WTC11 (cell line): Measurements from ENCODE around the gene ZFHX3. TPM values are rescaled to one million over a fixed set of nuclear protein-coding genes. Genes with fewer than 3 reads are reported as not detected.

Experiments used
- ATAC-seq: fragments of 200-7000 bp; cut with Tn5 transposase; 2 replicates; pipeline ENCODE4 v1.10.0; 2021; ENCODE audit warnings: mild to moderate bottlenecking, moderate library complexity
- CTCF ChIA-PET: fragments of 300-600 bp; sonication (Branson Sonifier 250); formaldehyde crosslinking; loops from one replicate; lab custom pipeline; 2021; ENCODE audit warnings: antibody characterized with exemption; lab: Charles Lee
- POLR2A ChIA-PET: fragments of 350-600 bp; sonication (Branson Sonifier 250); formaldehyde crosslinking; loops from one replicate; lab custom pipeline; 2021; ENCODE audit warnings: antibody characterized with exemption; lab: Charles Lee
- DNase-seq: peaks from one replicate; pipeline ENCODE4 v3.0.0; 2021; ENCODE audit warnings: low spot score
- H3K27ac Mint-ChIP-seq: 2 replicates; pipeline ENCODE4 v1.8.0; 2021; ENCODE audit warnings: mixed read lengths
- H3K27me3 Mint-ChIP-seq: 2 replicates; pipeline ENCODE4 v1.8.0; 2021; ENCODE audit warnings: low read depth, mild to moderate bottlenecking, moderate library complexity, mixed read lengths
- H3K36me3 Mint-ChIP-seq: 2 replicates; pipeline ENCODE4 v1.8.0; 2021; ENCODE audit warnings: mixed read lengths
- H3K4me1 Mint-ChIP-seq: 2 replicates; pipeline ENCODE4 v1.8.0; 2022; ENCODE audit warnings: mixed read lengths
- H3K4me3 Mint-ChIP-seq: 2 replicates; pipeline ENCODE4 v1.8.0; 2021; ENCODE audit warnings: mild to moderate bottlenecking, moderate library complexity, mixed read lengths
- H3K9me3 Mint-ChIP-seq: 2 replicates; pipeline ENCODE4 v1.8.0; 2021; ENCODE audit warnings: mixed read lengths
- ATF6 ChIP-seq: sonication (generic); formaldehyde crosslinking; IDR thresholded peaks from 2 replicates; pipeline ENCODE4 v1.8.1; 2023; ENCODE audit warnings: mild to moderate bottlenecking, missing genetic modification reagents
- CDX4 ChIP-seq: fragments of 250-450 bp; sonication (Bioruptor Pico); IDR thresholded peaks from 2 replicates; pipeline ENCODE4 v1.9.0; 2021; ENCODE audit warnings: moderate library complexity, mild to moderate bottlenecking, inconsistent platforms, borderline replicate concordance
- FOXK1 ChIP-seq: sonication (generic); formaldehyde crosslinking; IDR thresholded peaks from 2 replicates; pipeline ENCODE4 v1.8.0; 2022; ENCODE audit warnings: mild to moderate bottlenecking, moderate library complexity, missing genetic modification reagents
- FOXP4 ChIP-seq: sonication (generic); formaldehyde crosslinking; IDR thresholded peaks from 2 replicates; pipeline ENCODE4 v1.8.0; 2022; ENCODE audit warnings: mild to moderate bottlenecking, missing genetic modification reagents
- GABPB1 ChIP-seq: sonication (generic); formaldehyde crosslinking; IDR thresholded peaks from 2 replicates; pipeline ENCODE4 v1.8.1; 2023; ENCODE audit warnings: mild to moderate bottlenecking, missing genetic modification reagents
- MLX ChIP-seq: sonication (generic); formaldehyde crosslinking; IDR thresholded peaks from 2 replicates; pipeline ENCODE4 v1.8.1; 2023; ENCODE audit warnings: mild to moderate bottlenecking, missing genetic modification reagents, moderate library complexity
- MYBL2 ChIP-seq: sonication (generic); formaldehyde crosslinking; IDR thresholded peaks from 2 replicates; pipeline ENCODE4 v1.8.1; 2023; ENCODE audit warnings: mild to moderate bottlenecking, moderate library complexity, missing genetic modification reagents
- RORB ChIP-seq: fragments of 250-450 bp; sonication (Bioruptor Pico); IDR thresholded peaks from 2 replicates; pipeline ENCODE4 v1.9.0; 2021; ENCODE audit warnings: mild to moderate bottlenecking
- SP1 ChIP-seq: sonication (generic); formaldehyde crosslinking; conservative IDR thresholded peaks from 2 replicates; pipeline ENCODE4 v1.8.1; 2022; ENCODE audit warnings: missing genetic modification reagents
- STAT6 ChIP-seq: sonication (generic); formaldehyde crosslinking; conservative IDR thresholded peaks from 2 replicates; pipeline ENCODE4 v1.8.1; 2023; ENCODE audit warnings: mild to moderate bottlenecking, low read depth, missing genetic modification reagents, moderate library complexity
- TEAD1 ChIP-seq: sonication (generic); formaldehyde crosslinking; IDR thresholded peaks from 2 replicates; pipeline ENCODE4 v1.8.0; 2022; ENCODE audit warnings: mild to moderate bottlenecking, missing genetic modification reagents
- ZNF121 ChIP-seq: sonication (generic); formaldehyde crosslinking; IDR thresholded peaks from 2 replicates; pipeline ENCODE4 v1.8.0; 2023; ENCODE audit warnings: missing genetic modification reagents
- ZNF263 ChIP-seq: sonication (generic); formaldehyde crosslinking; IDR thresholded peaks from 2 replicates; pipeline ENCODE4 v1.8.1; 2022; ENCODE audit warnings: low read depth, mild to moderate bottlenecking, moderate library complexity, missing genetic modification reagents
- ZNF396 ChIP-seq: fragments of 250-450 bp; sonication (Bioruptor Pico); IDR thresholded peaks from 2 replicates; pipeline ENCODE4 v1.8.0; 2021; ENCODE audit warnings: mild to moderate bottlenecking, moderate library complexity, borderline replicate concordance
- ZNF423 ChIP-seq: fragments of 250-450 bp; sonication (Bioruptor Pico); IDR thresholded peaks from 2 replicates; pipeline ENCODE4 v2.1.2; 2022; ENCODE audit warnings: mild to moderate bottlenecking, moderate library complexity
- ZNF532 ChIP-seq: fragments of 250-450 bp; sonication (Bioruptor Pico); IDR thresholded peaks from 2 replicates; pipeline ENCODE4 v1.9.0; 2021; ENCODE audit warnings: mild to moderate bottlenecking, borderline replicate concordance
- total RNA-seq: library from RNA; stranded (reverse); gene quantifications from 3 replicates; pipeline ENCODE4 v1.2.3, GENCODE V29; 2021

Gene ZFHX3
- total RNA-seq, 1 experiment from 2014 or later: 5.7 TPM

- Mint-ChIP-seq H3K4me1 (peaks cover 91% of the 10 kb centered on the region), H3K9me3 (peaks cover 8% of the 10 kb centered on the region; the same call in 1 of the 2 replicates), H3K36me3 (peaks cover 4% of the 10 kb centered on the region), H3K27me3 (peaks cover 100% of the 10 kb centered on the region), H3K4me3 (peak overlapping the region; percentile 71), H3K27ac (peak overlapping the region; percentile 61)
- DNase-seq (peak; percentile 63), ATAC-seq (peak; percentile 24)
- TF ChIP-seq TEAD1 (CRISPR knock-in tag) (peak; percentile 83; the same call in 1 of the 2 replicates), ATF6 (CRISPR knock-in tag) (no peak), STAT6 (CRISPR knock-in tag) (no peak), ZNF263 (CRISPR knock-in tag) (peak; percentile 62; the same call in 1 of the 2 replicates), SP1 (CRISPR knock-in tag) (0 out of 2 replicates have a peak, but pooled peaks have one; percentile 17), FOXK1 (no peak), ZNF532 (no peak)
- POLR2A ChIA-PET: interaction anchor here (0.7 to 0.8 kb wide), 3 partner anchors 25 to 314 kb away, joined by 3 to 5 read pairs (median 5); no protein-coding TSS in a partner anchor
- CTCF ChIA-PET: interaction anchor here (0.6 to 6.3 kb wide), 8 partner anchors 11 to 1240 kb away, joined by 3 to 25 read pairs (median 3); partner anchors contain the start of gene ZFHX3
Measured at GRCh38 chr16:73036074-73036826, 11.7 kb downstream of the ZFHX3 start.

- Mint-ChIP-seq H3K27ac (no peak overlapping the region), H3K4me3 (peak overlapping the region; percentile 49), H3K9me3 (no peaks in the 10 kb centered on the region), H3K27me3 (peaks cover 100% of the 10 kb centered on the region), H3K36me3 (no peaks in the 10 kb centered on the region), H3K4me1 (peaks cover 78% of the 10 kb centered on the region)
- ChIA-PET CTCF (interaction anchor here (6.3 kb wide), 1 partner anchor 39 kb away, joined by 25 read pairs; no protein-coding TSS in a partner anchor), POLR2A (no interaction called here)
- no peak for ATAC-seq
- DNase-seq: no peak
- TF ChIP-seq ZNF423 (CRISPR knock-in tag) (no peak), MYBL2 (CRISPR knock-in tag) (no peak), RORB (CRISPR knock-in tag) (no peak), ZNF121 (CRISPR knock-in tag) (no peak), GABPB1 (no peak), ZNF263 (CRISPR knock-in tag) (no peak), MLX (CRISPR knock-in tag) (no peak), ZNF396 (CRISPR knock-in tag) (no peak), FOXP4 (CRISPR knock-in tag) (no peak), CDX4 (no peak)
Measured at GRCh38 chr16:73034374-73034773, 13.6 kb downstream of the ZFHX3 start.
